Measurements from ENCODE around the gene TMEM190.
"Not testable (repeated sequence)": the region's sequence is repeated elsewhere in the genome, so short reads cannot be mapped to it uniquely, and the experiment has no call there.

Gene TMEM190

GRCh38 chr19:55376241-55376933 is at the start of gene TMEM190:
Gene TMEM190, plus strand, starts transcription at chr19:55376826. Its CDS starts 28 bp downstream, at chr19:55376854.
- DNase-seq (ENCODE audit: low read depth in 3 of 3, low spot score in 1 of 3) = no peak

- DNase-seq (ENCODE audit: low read depth in 3 of 3, low spot score in 1 of 3) = not testable (repeated sequence)
Measured at GRCh38 chr19:55328774-55329318, 47.8 kb upstream of the TMEM190 start.

- not testable (repeated sequence) for DNase-seq (ENCODE audit: low read depth in 3 of 3, low spot score in 1 of 3)
Measured at GRCh38 chr19:55329791-55330190, 46.8 kb upstream of the TMEM190 start.

GRCh38 chr19:55333870-55334269 is 42.8 kb upstream of the TMEM190 start:
- no peak for DNase-seq (ENCODE audit: low read depth in 3 of 3, low spot score in 1 of 3)

- DNase-seq (ENCODE audit: low read depth in 3 of 3, low spot score in 1 of 3) = no peak
Measured at GRCh38 chr19:55336101-55336500, 40.5 kb upstream of the TMEM190 start.

GRCh38 chr19:55339105-55339888 is 37.3 kb upstream of the TMEM190 start, which contains the start of gene KMT5C:
Gene KMT5C, plus strand, starts transcription at chr19:55339876. Its CDS starts 2,061 bp downstream, at chr19:55341937.
- peak; percentile 100 for DNase-seq (ENCODE audit: low read depth in 3 of 3, low spot score in 1 of 3)

- no peak for DNase-seq (ENCODE audit: low read depth in 3 of 3, low spot score in 1 of 3)
Measured at GRCh38 chr19:55339889-55340783, 36.5 kb upstream of the TMEM190 start.

- DNase-seq (ENCODE audit: low read depth in 3 of 3, low spot score in 1 of 3) = no peak
Measured at GRCh38 chr19:55340784-55341147, 35.9 kb upstream of the TMEM190 start.

GRCh38 chr19:55341171-55341588 is 35.4 kb upstream of the TMEM190 start:
- DNase-seq (ENCODE audit: low read depth in 3 of 3, low spot score in 1 of 3) = peak in 1 of 3 donors; percentile 46

- no peak for DNase-seq (ENCODE audit: low read depth in 3 of 3, low spot score in 1 of 3)
Measured at GRCh38 chr19:55341595-55342531, 34.8 kb upstream of the TMEM190 start.

GRCh38 chr19:55344444-55344843 is 32.2 kb upstream of the TMEM190 start:
- no peak for DNase-seq (ENCODE audit: low read depth in 3 of 3, low spot score in 1 of 3)

GRCh38 chr19:55345101-55345817 is 31.4 kb upstream of the TMEM190 start:
- DNase-seq (ENCODE audit: low read depth in 3 of 3, low spot score in 1 of 3) = no peak

- DNase-seq (ENCODE audit: low read depth in 3 of 3, low spot score in 1 of 3) = no peak
Measured at GRCh38 chr19:55345818-55346724, 30.6 kb upstream of the TMEM190 start.

- no peak for DNase-seq (ENCODE audit: low read depth in 3 of 3, low spot score in 1 of 3)
Measured at GRCh38 chr19:55346725-55347441, 29.7 kb upstream of the TMEM190 start.

- DNase-seq (ENCODE audit: low read depth in 3 of 3, low spot score in 1 of 3) = no peak
Measured at GRCh38 chr19:55347442-55348009, 29.1 kb upstream of the TMEM190 start.

GRCh38 chr19:55348317-55349034 is 28.1 kb upstream of the TMEM190 start:
- DNase-seq (ENCODE audit: low read depth in 3 of 3, low spot score in 1 of 3) = no peak
